MCF 10A (cell line): ENCODE data around the gene ZNF331. TPM values are rescaled to one million over a fixed set of nuclear protein-coding genes. Genes with fewer than 3 reads are reported as not detected.

Experiments used
- BruUV-seq: library from RNA; stranded (reverse); fragments of 400-500 nt; replicated peaks from 2 replicates; lab custom pipeline; 2021; lab: Mats Ljungman, UMichigan
- CTCF ChIA-PET: fragments of 300-600 bp; sonication (Branson Sonifier 250); formaldehyde crosslinking; extraction: SDS; loops from one replicate; lab custom pipeline; 2021; ENCODE audit warnings: antibody characterized with exemption, inconsistent platforms; lab: Yijun Ruan, JAX
- POLR2A ChIA-PET: fragments of 300-600, 350-650 bp; sonication (Branson Sonifier 250); formaldehyde crosslinking; extraction: SDS; loops from one replicate; lab custom pipeline; 2020; ENCODE audit warnings: antibody characterized with exemption, inconsistent platforms; lab: Yijun Ruan, JAX
- DNase-seq: peaks from one replicate; pipeline ENCODE4 v3.0.0-alpha.2; 2018; ENCODE audit not compliant: unreplicated experiment
- H3K27ac Mint-ChIP-seq: one replicate; pipeline ENCODE4 v1.8.0; 2022; ENCODE audit warnings: mild to moderate bottlenecking, low read depth, mixed read lengths; ENCODE audit not compliant: unreplicated experiment
- H3K27me3 Mint-ChIP-seq: one replicate; pipeline ENCODE4 v1.8.0; 2022; ENCODE audit warnings: mixed read lengths; ENCODE audit not compliant: insufficient read depth, unreplicated experiment
- H3K36me3 Mint-ChIP-seq: one replicate; pipeline ENCODE4 v1.8.0; 2022; ENCODE audit warnings: mild to moderate bottlenecking, moderate library complexity, mixed read lengths; ENCODE audit not compliant: insufficient read depth, unreplicated experiment
- H3K4me1 Mint-ChIP-seq: one replicate; pipeline ENCODE4 v1.8.0; 2022; ENCODE audit warnings: mixed read lengths; ENCODE audit not compliant: insufficient read depth, unreplicated experiment
- H3K4me3 Mint-ChIP-seq: one replicate; pipeline ENCODE4 v1.8.0; 2022; ENCODE audit warnings: mild to moderate bottlenecking, moderate library complexity, mixed read lengths; ENCODE audit not compliant: unreplicated experiment
- H3K9me3 Mint-ChIP-seq: one replicate; pipeline ENCODE4 v1.8.0; 2022; ENCODE audit warnings: mixed read lengths; ENCODE audit not compliant: unreplicated experiment
- intact Hi-C: fragments of 100-400 bp; cut with micrococcal nuclease; formaldehyde crosslinking; loops from 2 replicates; pipeline ENCODE4 v1.14.1; 2022
- total RNA-seq: library from RNA; stranded (reverse); gene quantifications from 2 replicates; pipeline ENCODE4 v1.2.3, GENCODE V29; 2022
- TF ChIP-seq, protein P1 (sequence below): fragments of 200-600 bp; IDR thresholded peaks from one replicate; pipeline ENCODE4 v1.8.0; 2022; ENCODE audit warnings: antibody characterized with exemption, mild to moderate bottlenecking; ENCODE audit not compliant: unreplicated experiment

The ZNF331 gene
- total RNA-seq, 1 experiment from 2014 or later = 7.7 TPM

DNA sequence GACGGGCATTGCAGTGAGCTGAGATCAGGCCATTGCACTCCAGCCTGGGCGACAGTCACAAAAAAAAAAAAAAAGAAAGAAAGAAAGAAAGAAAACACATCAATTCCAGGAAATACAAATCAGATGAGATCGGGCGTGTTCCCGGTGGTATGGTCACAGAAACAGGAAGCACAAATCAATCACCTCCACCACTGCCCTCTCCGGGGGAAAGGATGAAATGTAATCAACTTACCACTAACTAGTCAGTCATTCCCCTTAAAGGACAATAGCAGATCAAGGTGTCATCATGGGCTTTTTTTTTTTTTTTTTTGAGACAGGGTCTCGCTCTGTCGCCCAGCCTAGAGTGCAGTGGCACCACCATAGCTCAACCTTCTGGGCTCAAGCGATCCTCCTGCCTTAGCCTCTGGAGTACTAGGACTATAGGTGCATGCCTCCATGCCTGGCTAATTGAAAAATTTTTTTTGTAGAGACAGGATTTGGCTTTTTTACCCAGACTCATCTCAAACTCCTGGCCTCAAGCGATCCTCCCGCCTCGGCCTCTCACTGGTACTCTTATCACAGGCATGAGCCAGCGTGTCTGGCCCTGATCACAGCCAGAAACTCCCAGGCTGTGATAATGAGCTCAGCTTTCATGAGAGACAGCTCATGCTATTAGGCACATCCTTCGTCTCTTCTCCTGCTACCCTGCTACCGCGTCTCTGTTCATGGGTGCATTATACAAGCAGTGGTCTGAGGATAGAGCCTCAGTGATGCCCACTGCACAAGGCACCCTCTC lies 87.0 kb downstream of the ZNF331 start:
- no TSS peak for BruUV-seq
- no peaks in the 10 kb centered on the region for H3K27me3 Mint-ChIP-seq
- CTCF ChIA-PET = no interaction called here
- TF ChIP-seq, protein P1, sequence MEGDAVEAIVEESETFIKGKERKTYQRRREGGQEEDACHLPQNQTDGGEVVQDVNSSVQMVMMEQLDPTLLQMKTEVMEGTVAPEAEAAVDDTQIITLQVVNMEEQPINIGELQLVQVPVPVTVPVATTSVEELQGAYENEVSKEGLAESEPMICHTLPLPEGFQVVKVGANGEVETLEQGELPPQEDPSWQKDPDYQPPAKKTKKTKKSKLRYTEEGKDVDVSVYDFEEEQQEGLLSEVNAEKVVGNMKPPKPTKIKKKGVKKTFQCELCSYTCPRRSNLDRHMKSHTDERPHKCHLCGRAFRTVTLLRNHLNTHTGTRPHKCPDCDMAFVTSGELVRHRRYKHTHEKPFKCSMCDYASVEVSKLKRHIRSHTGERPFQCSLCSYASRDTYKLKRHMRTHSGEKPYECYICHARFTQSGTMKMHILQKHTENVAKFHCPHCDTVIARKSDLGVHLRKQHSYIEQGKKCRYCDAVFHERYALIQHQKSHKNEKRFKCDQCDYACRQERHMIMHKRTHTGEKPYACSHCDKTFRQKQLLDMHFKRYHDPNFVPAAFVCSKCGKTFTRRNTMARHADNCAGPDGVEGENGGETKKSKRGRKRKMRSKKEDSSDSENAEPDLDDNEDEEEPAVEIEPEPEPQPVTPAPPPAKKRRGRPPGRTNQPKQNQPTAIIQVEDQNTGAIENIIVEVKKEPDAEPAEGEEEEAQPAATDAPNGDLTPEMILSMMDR = no peak
- no peaks in the 10 kb centered on the region for H3K4me1 Mint-ChIP-seq
- H3K36me3 Mint-ChIP-seq = no peaks in the 10 kb centered on the region
- peaks cover 24% of the 10 kb centered on the region for H3K9me3 Mint-ChIP-seq
- no peak for DNase-seq
- no peak overlapping the region for H3K27ac Mint-ChIP-seq
- no peak overlapping the region for H3K4me3 Mint-ChIP-seq
- intact Hi-C loops = no loop called here
- POLR2A ChIA-PET = no interaction called here

DNA sequence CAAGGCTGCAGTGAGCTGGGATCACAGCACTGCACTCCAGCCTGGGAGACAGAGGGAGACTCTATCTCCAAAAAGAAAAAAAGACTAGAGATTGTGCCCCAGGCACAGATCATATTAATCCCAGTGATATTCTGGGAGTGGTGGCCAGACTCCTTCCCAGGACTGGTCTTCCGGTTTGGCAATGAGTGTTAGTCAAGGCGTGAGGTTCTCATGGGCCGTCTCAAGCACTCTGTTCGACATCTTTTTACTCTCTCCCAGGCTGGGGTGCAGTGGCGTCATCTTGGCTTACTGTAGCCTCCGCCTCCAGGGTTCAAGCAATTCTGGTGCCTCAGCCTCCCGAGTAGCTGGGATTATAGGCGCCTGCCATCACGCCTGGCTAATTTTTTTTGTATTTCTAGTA lies 88.5 kb downstream of the ZNF331 start:
- ChIA-PET CTCF (no interaction called here), POLR2A (no interaction called here)
- Mint-ChIP-seq H3K27me3 (no peaks in the 10 kb centered on the region), H3K4me3 (no peak overlapping the region), H3K36me3 (no peaks in the 10 kb centered on the region), H3K27ac (no peak overlapping the region), H3K9me3 (peaks cover 17% of the 10 kb centered on the region), H3K4me1 (no peaks in the 10 kb centered on the region)
- BruUV-seq = no TSS peak
- TF ChIP-seq, protein P1 = no peak
- intact Hi-C loops = no loop called here
- no peak for DNase-seq

DNA sequence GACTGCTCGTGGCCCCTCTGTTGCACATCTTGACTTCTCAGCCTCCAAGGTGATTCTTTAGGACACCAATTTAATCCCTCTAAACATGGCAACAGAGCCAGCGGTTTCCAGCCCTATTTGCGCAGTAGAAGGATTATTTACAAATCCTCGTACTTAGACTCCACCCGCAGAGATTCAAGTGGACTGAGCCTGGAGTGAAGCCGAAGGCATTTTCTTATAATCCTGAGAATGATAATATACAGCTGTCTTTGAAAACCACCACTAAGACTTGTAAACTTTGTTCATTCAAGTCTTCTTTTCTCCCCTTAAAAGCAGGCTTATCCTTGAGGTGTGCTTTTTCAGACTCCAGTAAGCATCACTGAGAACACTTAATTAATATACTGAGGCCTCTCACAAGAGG lies 89.0 kb downstream of the ZNF331 start:
- DNase-seq = no peak
- no peak overlapping the region for H3K27ac Mint-ChIP-seq
- intact Hi-C loops = no loop called here
- no peaks in the 10 kb centered on the region for H3K36me3 Mint-ChIP-seq
- peaks cover 13% of the 10 kb centered on the region for H3K9me3 Mint-ChIP-seq
- H3K27me3 Mint-ChIP-seq = no peaks in the 10 kb centered on the region
- no peaks in the 10 kb centered on the region for H3K4me1 Mint-ChIP-seq
- CTCF ChIA-PET = interaction anchor here (0.6 to 0.7 kb wide), 2 partner anchors 155 to 1234 kb away, joined by 3 to 5 read pairs; no protein-coding TSS in a partner anchor
- no peak overlapping the region for H3K4me3 Mint-ChIP-seq
- BruUV-seq = no TSS peak
- TF ChIP-seq, protein P1 = no peak
- POLR2A ChIA-PET = no interaction called here

Other genes with a start within 250 kb of the ZNF331 start
- gene ZNF845, start 204.4 kb upstream of the ZNF331 start, total RNA-seq = 3.8 and 5.7 TPM in 2 replicates
- gene ZNF525, start 172.4 kb upstream of the ZNF331 start, total RNA-seq = 9.5 and 11.2 TPM in 2 replicates
- gene ZNF765, start 143.0 kb upstream of the ZNF331 start, total RNA-seq = 5.0 and 5.2 TPM in 2 replicates
- gene ZNF761, start 106.2 kb upstream of the ZNF331 start, total RNA-seq = 9.1 and 12.0 TPM in 2 replicates
- 0.61 and 2.0 TPM in 2 replicates for gene ZNF813, start 70.4 kb upstream of the ZNF331 start, total RNA-seq
- not detected in 2 replicates for gene DPRX, start 93.9 kb downstream of the ZNF331 start, total RNA-seq